Stimulated activated CD8-positive, alpha-beta memory T cell treated with anti-CD3 and anti-CD28 coated beads, Interleukin-15, amount 100 ng/mL, for 24 hours (primary cell): ENCODE results near the gene TKTL2.

Experiments
- DNase-seq: peaks from one replicate; pipeline ENCODE4 v3.0.0-alpha.2; 2020; ENCODE audit warnings: low read depth

Gene TKTL2, protein sequence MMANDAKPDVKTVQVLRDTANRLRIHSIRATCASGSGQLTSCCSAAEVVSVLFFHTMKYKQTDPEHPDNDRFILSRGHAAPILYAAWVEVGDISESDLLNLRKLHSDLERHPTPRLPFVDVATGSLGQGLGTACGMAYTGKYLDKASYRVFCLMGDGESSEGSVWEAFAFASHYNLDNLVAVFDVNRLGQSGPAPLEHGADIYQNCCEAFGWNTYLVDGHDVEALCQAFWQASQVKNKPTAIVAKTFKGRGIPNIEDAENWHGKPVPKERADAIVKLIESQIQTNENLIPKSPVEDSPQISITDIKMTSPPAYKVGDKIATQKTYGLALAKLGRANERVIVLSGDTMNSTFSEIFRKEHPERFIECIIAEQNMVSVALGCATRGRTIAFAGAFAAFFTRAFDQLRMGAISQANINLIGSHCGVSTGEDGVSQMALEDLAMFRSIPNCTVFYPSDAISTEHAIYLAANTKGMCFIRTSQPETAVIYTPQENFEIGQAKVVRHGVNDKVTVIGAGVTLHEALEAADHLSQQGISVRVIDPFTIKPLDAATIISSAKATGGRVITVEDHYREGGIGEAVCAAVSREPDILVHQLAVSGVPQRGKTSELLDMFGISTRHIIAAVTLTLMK

DNA sequence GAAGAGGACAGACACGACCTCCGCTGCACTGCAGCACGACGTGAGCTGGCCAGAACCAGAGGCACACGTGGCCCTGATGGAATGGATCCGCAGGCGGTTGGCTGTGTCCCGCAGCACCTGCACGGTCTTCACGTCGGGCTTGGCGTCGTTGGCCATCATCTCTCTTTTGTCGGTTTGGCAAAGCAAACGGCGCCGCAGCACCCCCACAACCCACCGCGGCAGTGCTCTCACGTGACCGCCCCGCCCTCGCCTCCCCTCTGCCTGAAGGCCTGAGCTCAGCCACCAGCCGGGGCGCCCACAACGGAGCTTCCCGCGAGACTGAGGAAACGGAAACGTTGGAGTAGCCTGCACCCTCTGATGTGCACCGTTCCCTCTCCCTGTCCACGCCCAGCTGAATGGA, at the start of gene TKTL2:
TKTL2 (minus strand) TSS at position 179 of the 400 bp plus-strand sequence; CDS start at position 159, 20 bp downstream.
- DNase-seq, result no peak

GRCh38 chr4:163515198-163515597, 41.6 kb upstream of the TKTL2 start:
- DNase-seq, result no peak

GRCh38 chr4:163505374-163505773, 31.8 kb upstream of the TKTL2 start:
- no peak for DNase-seq

DNA sequence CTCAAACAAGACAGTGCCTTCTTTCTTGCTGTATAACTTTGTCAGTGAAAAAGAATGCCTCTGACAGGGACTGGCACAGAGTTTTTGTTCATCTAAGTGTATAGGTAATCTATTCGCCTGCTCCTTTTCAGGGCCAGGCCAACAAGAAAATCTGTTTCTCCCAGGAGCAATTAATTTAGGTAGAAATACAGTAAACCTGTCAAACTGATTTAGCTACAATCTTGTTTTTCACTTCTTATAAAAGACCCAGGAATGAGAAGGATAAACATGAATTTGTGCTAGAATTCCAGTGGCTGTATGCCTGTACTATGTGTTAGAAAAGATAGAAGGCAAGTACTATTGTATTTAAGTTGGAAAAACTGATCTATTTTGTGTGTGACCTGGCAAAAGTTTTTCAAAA, 27.0 kb upstream of the TKTL2 start:
- DNase-seq, result no peak

GRCh38 chr4:163495900-163496299, 22.3 kb upstream of the TKTL2 start:
- DNase-seq, result no peak

- DNase-seq, result peak; percentile 62
These were observed 21.0 kb upstream of the TKTL2 start, which contains the start of gene TMA16 for GRCh38 chr4:163494360-163495241. Gene TMA16, plus strand, starts transcription at chr4:163494690. Its CDS starts 112 bp downstream, at chr4:163494802.

GRCh38 chr4:163493643-163494359, 20.2 kb upstream of the TKTL2 start:
- DNase-seq, result no peak

- no peak for DNase-seq
These were observed 19.5 kb upstream of the TKTL2 start for GRCh38 chr4:163492951-163493504.

GRCh38 chr4:163489929-163490328, 16.4 kb upstream of the TKTL2 start:
- no peak for DNase-seq

DNA sequence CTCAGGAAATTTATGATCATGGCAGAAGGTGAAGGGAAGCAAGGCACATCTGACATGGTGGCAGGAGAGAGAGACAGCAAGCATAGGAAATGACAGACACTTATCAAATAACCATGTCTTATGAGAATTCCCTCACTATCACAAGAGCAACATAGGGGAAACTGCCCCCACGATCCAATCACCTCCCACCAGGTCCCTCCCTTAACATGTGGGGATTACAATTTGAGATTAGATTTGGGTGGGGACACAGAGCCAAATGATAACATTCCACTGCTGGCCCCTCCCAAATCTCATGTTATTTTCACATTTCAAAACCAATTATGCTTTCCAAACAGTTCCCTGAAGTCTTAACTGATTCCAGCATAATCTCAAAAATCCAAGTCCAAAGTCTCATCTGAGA, 12.8 kb upstream of the TKTL2 start:
- no peak for DNase-seq

DNA sequence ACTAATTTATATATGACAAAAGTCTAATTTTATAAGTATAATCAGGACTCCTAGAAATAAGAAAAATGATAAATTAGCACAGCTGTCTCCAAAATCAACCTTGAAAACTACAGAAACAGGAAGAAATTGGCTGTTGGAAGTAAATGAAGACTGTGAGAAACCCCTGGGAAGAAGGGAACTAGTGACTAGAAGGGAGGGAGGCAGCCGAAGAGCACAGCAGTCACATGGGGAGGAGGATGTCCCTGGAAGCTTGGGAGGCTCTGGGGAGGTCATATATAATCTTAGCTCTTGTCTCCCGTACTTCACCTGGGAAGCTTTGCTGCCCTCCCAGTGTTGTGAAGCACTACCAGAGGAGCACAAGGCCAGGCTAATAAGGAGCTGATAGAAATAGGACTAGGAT, 12.0 kb upstream of the TKTL2 start:
- DNase-seq, result no peak

DNA sequence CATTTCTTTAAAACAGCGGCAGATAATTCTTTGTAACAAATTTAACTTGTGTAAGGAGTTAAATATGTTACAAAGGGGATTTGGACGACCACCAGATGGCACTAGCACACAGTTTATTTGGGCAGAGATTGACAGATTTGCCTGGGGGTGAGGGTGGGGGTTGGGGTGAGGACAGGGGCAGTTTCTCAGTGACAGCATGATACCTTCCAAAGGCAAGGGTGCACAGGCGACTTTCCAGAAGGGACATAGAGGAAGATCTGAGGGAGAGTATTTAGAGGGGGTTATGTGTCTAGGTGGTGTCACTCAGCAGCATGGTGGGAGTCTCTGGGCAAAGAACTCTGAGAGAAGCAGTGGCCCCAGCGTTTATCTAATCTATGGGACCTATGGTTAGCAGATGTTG, 11.4 kb upstream of the TKTL2 start:
- peak; percentile 15 for DNase-seq

DNA sequence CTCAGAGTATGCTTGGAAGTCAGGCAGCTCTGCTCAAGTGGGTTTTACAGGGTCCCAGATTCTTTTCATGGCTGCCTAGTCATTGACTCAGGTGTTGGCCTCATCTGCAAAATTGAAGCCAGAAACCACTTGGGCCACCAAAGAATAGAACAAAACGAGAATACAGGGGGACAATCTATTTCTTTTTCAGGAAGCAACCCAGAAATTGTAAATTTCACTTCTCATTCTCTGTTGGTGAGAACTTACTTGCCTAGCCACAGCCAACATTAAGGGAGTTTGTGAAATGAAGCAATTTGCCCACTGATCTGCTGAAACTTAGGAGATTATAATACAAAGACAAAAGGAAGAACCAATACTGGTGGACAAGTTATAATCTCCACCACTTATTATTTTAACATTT, 8.6 kb upstream of the TKTL2 start:
- no peak for DNase-seq

- no peak for DNase-seq
These were observed 3.3 kb upstream of the TKTL2 start for GRCh38 chr4:163476761-163477438.

GRCh38 chr4:163474027-163474426, 473 bp upstream of the TKTL2 start:
- DNase-seq, result no peak

DNA sequence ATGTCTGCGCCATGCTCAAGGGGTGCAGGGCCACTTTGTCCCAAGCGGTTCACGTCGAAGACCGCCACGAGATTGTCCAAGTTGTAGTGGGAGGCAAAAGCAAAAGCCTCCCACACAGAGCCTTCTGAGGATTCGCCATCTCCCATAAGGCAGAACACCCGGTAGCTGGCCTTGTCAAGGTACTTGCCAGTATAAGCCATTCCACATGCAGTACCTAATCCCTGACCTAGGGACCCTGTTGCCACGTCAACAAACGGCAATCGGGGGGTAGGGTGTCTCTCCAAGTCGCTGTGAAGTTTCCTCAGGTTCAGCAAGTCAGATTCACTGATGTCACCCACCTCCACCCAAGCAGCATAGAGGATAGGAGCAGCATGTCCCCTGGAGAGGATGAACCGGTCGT, 424 bp downstream of the TKTL2 start:
- no peak for DNase-seq

DNA sequence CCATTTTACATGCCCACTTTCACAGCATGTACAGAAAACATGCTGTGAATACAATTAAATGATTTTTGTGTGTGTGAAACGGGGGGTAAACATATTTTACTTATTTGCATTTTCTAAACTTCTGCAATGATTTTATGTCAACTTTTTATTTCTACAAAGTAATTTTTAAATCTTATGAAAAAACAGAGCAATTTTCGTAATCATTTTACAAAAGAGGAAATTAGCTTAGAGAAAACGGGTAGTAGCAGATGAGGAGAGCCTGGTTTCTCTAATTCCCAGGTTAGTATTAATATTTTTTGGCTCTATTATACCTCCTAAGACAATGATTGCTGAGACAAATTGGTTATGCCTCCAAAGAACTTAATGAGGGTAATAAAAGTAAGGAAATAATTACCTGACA, 3.2 kb downstream of the TKTL2 start:
- no peak for DNase-seq

- DNase-seq, result no peak
These were observed 6.3 kb downstream of the TKTL2 start for GRCh38 chr4:163467082-163467770.

DNA sequence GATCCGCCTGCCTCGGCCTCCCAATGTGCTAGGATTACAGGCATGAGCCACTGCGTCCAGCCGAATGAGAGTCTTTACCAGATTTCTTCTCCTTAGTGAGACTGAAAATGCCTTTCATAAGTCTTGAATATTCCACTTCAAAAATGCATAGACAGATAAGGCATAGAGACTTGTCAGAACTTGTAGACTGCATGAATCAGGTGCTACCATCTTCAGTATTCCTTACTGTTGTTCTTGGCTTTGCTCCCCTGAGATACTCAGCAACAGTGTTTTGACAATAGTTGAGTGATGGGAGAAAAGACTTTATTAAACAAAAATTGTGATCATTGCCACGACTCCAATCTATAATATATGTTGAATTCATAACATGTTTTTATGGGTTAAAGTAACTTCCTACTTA, 11.0 kb downstream of the TKTL2 start:
- DNase-seq, result no peak

DNA sequence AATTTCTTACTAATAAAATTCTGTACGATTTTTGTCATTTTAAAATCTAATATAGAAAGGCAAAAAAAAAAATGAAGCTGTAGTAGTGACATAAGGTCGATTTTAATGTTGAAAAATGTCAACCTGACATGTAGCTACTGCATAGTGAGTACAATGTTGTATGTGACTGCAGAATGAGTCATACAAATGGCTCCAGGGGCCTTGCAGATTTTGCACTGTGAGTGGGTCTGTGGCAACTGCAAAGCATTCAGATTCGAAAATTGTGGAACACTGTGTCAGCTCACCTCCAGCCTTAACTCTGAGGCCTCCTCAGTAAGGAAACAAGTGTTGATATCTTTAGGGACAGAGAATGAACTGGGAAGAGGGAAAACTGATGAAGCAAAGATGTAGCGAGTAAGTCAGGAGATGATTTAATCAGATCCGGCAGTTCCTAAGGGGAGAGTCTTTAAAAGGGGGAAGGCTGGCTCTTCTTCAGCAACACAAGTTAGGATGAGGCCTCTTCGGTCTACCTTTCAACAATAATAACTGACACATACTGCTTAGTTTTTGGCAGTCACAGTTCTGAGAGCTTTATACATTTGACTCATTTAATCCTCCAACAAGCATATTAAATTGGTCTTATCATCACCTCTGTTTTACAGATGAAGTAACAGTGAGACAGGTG, 24.9 kb downstream of the TKTL2 start:
- no peak for DNase-seq
